Measurements from ENCODE around the gene FBLN5. TPM values are rescaled to one million over a fixed set of nuclear protein-coding genes. Genes with fewer than 3 reads are reported as not detected.

Gene FBLN5
- total RNA-seq, 1 experiment from 2014 or later: 0.23 TPM

GRCh38 chr14:91906374-91906773 lies 41.1 kb downstream of the FBLN5 start:
- no peak overlapping the region for H3K27ac ChIP-seq (ENCODE audit: low read length)
- DNase-seq (ENCODE audit: low read depth, low spot score) (no peak), ATAC-seq (no peak)
- no TSS peak for BruUV-seq (replicated peaks)
- no peaks in the 10 kb centered on the region for H3K36me3 ChIP-seq (ENCODE audit: control insufficient read depth, insufficient read depth, low read length)
- H3K4me1 ChIP-seq (ENCODE audit: control insufficient read depth, insufficient read depth, low read length): no peaks in the 10 kb centered on the region
- H3K27me3 ChIP-seq (ENCODE audit: control insufficient read depth, insufficient read depth, low read length): no peaks in the 10 kb centered on the region
- POLR2A ChIA-PET: no interaction called here
- CTCF ChIA-PET: no interaction called here
- in situ Hi-C loops (cut with HindIII; ENCODE audit: low pct_unique_long_range_greater_than_20kb, low sequenced_read_pairs) (no loop called here), intact Hi-C loops (cut with micrococcal nuclease; ENCODE audit: unreplicated experiment) (no loop called here)
- TF ChIP-seq CTCF (IDR thresholded peaks at IDR 0.05): no peak
- TF ChIP-seq REST (IDR thresholded peaks at IDR 0.05; ENCODE audit: insufficient read depth in 1 of 2, low read depth in 2 of 2, low read length in 1 of 2): no peak
- TF ChIP-seq SIN3A (IDR thresholded peaks at IDR 0.05; ENCODE audit: borderline replicate concordance, insufficient read depth, low read depth, low read length): no peak
- TF ChIP-seq POLR2AphosphoS5 (IDR thresholded peaks at IDR 0.05; ENCODE audit: low read depth, low read length): no peak
- TF ChIP-seq TCF7L2 (IDR thresholded peaks at IDR 0.05; ENCODE audit: low read depth, low read length): no peak
- no peaks in the 10 kb centered on the region for H3K9me3 ChIP-seq (ENCODE audit: control insufficient read depth, insufficient read depth, low read depth, low read length)
- H3K4me3 ChIP-seq (ENCODE audit: low read depth in 2 of 2, low read length in 2 of 2): no peak overlapping the region

- intact Hi-C loops (cut with micrococcal nuclease; ENCODE audit: unreplicated experiment): no loop called here
- TF ChIP-seq CTCF (IDR thresholded peaks at IDR 0.05) (no peak), REST (IDR thresholded peaks at IDR 0.05; ENCODE audit: insufficient read depth in 1 of 2, low read depth in 2 of 2, low read length in 1 of 2) (no peak), TCF7L2 (IDR thresholded peaks at IDR 0.05; ENCODE audit: low read depth, low read length) (no peak), SIN3A (IDR thresholded peaks at IDR 0.05; ENCODE audit: borderline replicate concordance, insufficient read depth, low read depth, low read length) (no peak), POLR2AphosphoS5 (IDR thresholded peaks at IDR 0.05; ENCODE audit: low read depth, low read length) (no peak)
- in situ Hi-C loops (cut with HindIII; ENCODE audit: low pct_unique_long_range_greater_than_20kb, low sequenced_read_pairs): no loop called here
- ATAC-seq (no peak), DNase-seq (ENCODE audit: low read depth, low spot score) (no peak)
- no peaks in the 10 kb centered on the region for H3K4me1 ChIP-seq (ENCODE audit: control insufficient read depth, insufficient read depth, low read length)
- no peak overlapping the region for H3K27ac ChIP-seq (ENCODE audit: low read length)
- H3K36me3 ChIP-seq (ENCODE audit: control insufficient read depth, insufficient read depth, low read length): no peaks in the 10 kb centered on the region
- H3K27me3 ChIP-seq (ENCODE audit: control insufficient read depth, insufficient read depth, low read length): no peaks in the 10 kb centered on the region
- ChIA-PET POLR2A (no interaction called here), CTCF (interaction anchor here (0.6 kb wide), 1 partner anchor 105 kb away, joined by 3 read pairs; no protein-coding TSS in a partner anchor)
- H3K4me3 ChIP-seq (ENCODE audit: low read depth in 2 of 2, low read length in 2 of 2): no peak overlapping the region
- BruUV-seq (replicated peaks): no TSS peak
- H3K9me3 ChIP-seq (ENCODE audit: control insufficient read depth, insufficient read depth, low read depth, low read length): no peaks in the 10 kb centered on the region
Observed at GRCh38 chr14:91904956-91905645, 42.4 kb downstream of the FBLN5 start.

All from Panc1 (cell line).